ENCODE measurements around the gene NLGN2. TPM values are rescaled to one million over a fixed set of nuclear protein-coding genes. Genes with fewer than 3 reads are reported as not detected.

Gene NLGN2
- total RNA-seq, 1 donor from 2014 or later = 4.2 TPM

DNA sequence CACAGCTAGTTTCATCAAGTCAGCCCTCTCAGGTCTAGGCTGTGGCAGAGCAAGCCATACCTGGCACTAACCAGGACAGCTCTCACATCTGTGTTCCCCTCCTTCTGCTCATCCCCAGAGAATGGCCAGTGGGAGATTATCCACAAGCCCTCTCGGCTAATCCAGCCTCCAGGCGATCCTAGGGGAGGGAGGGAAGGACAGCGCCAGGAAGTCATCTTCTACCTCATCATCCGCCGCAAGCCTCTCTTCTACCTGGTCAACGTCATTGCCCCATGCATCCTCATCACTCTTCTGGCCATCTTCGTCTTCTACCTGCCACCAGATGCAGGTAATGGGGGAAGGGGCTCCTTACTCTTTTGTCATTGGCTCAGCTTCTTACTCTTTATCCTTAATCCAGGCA, 40.8 kb downstream of the NLGN2 start:
- DNase-seq (ENCODE audit: low spot score) = no peak
- Mint-ChIP-seq H3K36me3 (ENCODE audit: low read depth) (peaks cover 18% of the 10 kb centered on the region), H3K4me3 (ENCODE audit: low read depth) (no peak overlapping the region), H3K27ac (no peak overlapping the region), H3K27me3 (ENCODE audit: low read depth) (peaks cover 31% of the 10 kb centered on the region), H3K9me3 (no peaks in the 10 kb centered on the region), H3K4me1 (ENCODE audit: low read depth) (peaks cover 15% of the 10 kb centered on the region)
- intact Hi-C loops (cut with micrococcal nuclease) = no loop called here

DNA sequence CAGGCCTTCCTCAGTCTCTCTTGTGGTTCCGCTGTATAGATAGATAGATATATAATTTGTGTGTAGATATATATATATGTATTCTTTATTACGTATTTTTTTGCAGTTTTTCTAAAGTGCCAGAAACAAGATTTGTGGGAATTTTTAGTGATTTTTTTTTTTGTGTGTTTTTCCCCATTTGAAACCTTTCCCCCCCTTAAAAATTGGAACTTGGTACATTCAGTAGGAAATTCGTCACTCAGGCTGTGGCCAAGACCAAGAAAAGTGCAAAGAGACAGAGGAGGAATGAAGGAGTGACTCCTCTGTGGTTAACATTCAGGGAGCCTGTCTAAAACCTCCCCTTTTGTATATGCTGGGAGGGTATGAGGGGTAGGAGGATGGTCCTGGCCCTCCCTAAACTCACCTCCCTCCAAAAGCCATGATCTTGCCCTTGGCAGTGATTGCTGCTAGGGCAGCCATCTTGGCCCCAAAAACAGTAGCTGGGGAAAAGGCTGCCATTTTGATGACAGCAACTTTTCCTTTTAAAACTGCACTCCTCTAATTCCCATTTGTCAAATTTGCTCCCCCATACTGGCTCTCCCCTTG, 52.4 kb downstream of the NLGN2 start:
- Mint-ChIP-seq H3K4me3 (ENCODE audit: low read depth) (no peak overlapping the region), H3K27me3 (ENCODE audit: low read depth) (no peaks in the 10 kb centered on the region), H3K27ac (no peak overlapping the region), H3K9me3 (no peaks in the 10 kb centered on the region), H3K36me3 (ENCODE audit: low read depth) (peaks cover 17% of the 10 kb centered on the region), H3K4me1 (ENCODE audit: low read depth) (peaks cover 11% of the 10 kb centered on the region)
- no peak for DNase-seq (ENCODE audit: low spot score)
- intact Hi-C loops (cut with micrococcal nuclease) = no loop called here

DNA sequence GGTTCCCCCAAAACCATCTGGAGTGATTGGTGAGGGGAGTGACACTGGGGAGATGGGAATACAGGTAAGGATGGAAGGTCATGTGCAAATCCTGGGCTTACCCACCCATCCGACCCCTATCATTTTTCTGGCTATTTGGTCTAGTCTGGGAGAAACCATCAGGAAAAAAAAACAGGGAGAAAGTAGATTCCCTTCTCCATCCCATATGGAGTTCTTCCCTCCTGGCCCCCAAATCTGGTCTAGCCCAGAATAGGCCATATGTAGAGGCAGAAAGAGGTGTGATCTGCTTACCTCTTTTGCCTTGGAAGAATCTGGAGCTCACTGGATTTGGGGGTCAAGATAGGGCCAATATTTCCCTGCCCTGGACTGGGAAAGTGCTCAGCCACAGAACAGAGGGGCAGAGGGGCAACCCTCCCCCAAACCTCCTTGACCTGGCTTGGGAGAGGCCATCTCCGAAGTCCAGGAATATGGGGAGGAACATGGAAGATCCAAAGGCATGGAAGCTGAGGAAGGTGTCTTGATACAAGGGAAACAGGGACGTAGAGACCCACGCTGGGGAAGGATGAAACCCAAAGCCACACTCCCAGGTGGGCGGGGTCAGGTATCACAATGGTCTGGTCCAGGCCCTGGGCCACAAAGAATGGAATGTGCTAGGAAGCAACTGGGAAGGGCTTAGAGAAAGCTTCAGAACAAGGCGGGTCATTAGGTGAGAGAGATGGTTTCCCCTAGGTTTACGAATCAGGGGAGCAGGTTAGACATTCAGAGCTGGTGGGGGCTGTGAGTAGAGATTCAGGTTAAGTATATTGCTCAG, 53.4 kb downstream of the NLGN2 start:
- no peak overlapping the region for H3K27ac Mint-ChIP-seq
- H3K27me3 Mint-ChIP-seq (ENCODE audit: low read depth) = no peaks in the 10 kb centered on the region
- intact Hi-C loops (cut with micrococcal nuclease) = no loop called here
- peaks cover 8% of the 10 kb centered on the region for H3K4me1 Mint-ChIP-seq (ENCODE audit: low read depth)
- no peak overlapping the region for H3K4me3 Mint-ChIP-seq (ENCODE audit: low read depth)
- H3K36me3 Mint-ChIP-seq (ENCODE audit: low read depth) = peaks cover 17% of the 10 kb centered on the region
- DNase-seq (ENCODE audit: low spot score) = no peak
- no peaks in the 10 kb centered on the region for H3K9me3 Mint-ChIP-seq

GRCh38 chr17:7462474-7463371, 55.1 kb downstream of the NLGN2 start:
- intact Hi-C loops (cut with micrococcal nuclease) = no loop called here
- Mint-ChIP-seq H3K27ac (no peak overlapping the region), H3K36me3 (ENCODE audit: low read depth) (peaks cover 24% of the 10 kb centered on the region), H3K9me3 (no peaks in the 10 kb centered on the region), H3K4me1 (ENCODE audit: low read depth) (peaks cover under 1% of the 10 kb centered on the region), H3K27me3 (ENCODE audit: low read depth) (no peaks in the 10 kb centered on the region), H3K4me3 (ENCODE audit: low read depth) (no peak overlapping the region)
- DNase-seq (ENCODE audit: low spot score) = no peak

DNA sequence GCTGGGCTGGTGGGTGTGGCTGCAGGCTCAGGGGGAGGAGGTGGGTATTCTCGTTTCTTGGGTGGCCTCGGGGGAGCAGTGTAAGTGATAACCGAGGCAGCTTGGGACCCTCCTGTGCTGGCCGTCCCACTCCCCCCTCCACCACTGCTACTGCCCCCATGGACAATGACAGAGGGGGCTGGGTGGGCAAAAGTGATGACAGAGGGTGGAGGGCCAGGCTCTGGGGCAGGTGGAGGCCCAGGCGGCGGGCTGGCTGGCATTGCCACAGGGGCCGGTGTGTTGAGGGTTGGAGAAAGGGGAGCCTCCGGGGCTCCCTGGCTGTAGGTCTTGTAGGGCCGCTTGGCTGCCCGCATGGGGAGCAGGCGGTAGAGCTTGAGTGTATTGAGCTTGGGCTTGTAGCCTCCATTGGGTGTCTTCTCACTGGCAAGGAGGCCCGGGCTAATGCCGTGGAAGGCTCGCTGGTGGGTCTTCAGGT, 55.8 kb downstream of the NLGN2 start:
- intact Hi-C loops (cut with micrococcal nuclease) = no loop called here
- Mint-ChIP-seq H3K4me1 (ENCODE audit: low read depth) (no peaks in the 10 kb centered on the region), H3K9me3 (no peaks in the 10 kb centered on the region), H3K36me3 (ENCODE audit: low read depth) (peaks cover 24% of the 10 kb centered on the region), H3K27ac (no peak overlapping the region), H3K27me3 (ENCODE audit: low read depth) (no peaks in the 10 kb centered on the region), H3K4me3 (ENCODE audit: low read depth) (no peak overlapping the region)
- DNase-seq (ENCODE audit: low spot score) = no peak

DNA sequence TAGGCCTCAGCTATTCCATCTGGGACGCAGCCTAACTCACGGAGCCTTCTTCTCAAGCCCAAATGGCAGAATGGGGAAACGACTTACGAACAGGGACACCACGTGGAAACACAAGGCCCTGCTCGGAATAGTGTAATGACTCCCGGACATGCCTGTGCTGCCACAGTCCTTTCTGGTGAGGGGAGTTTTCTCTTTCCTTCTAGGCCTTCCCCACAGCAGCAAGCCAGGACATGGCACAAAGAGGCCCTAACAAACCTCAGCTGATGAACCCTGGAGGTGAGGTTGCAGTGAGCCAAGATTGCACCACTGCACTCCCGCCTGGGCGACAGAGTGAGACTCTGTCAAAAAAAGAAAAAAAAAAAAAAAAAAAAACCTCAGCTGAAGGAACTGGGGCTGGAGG, 56.4 kb downstream of the NLGN2 start:
- Mint-ChIP-seq H3K27me3 (ENCODE audit: low read depth) (no peaks in the 10 kb centered on the region), H3K4me3 (ENCODE audit: low read depth) (no peak overlapping the region), H3K4me1 (ENCODE audit: low read depth) (no peaks in the 10 kb centered on the region), H3K9me3 (no peaks in the 10 kb centered on the region), H3K27ac (no peak overlapping the region), H3K36me3 (ENCODE audit: low read depth) (peaks cover 18% of the 10 kb centered on the region)
- intact Hi-C loops (cut with micrococcal nuclease) = no loop called here
- no peak for DNase-seq (ENCODE audit: low spot score)

GRCh38 chr17:7465597-7466275, 58.1 kb downstream of the NLGN2 start:
- DNase-seq (ENCODE audit: low spot score) = no peak
- intact Hi-C loops (cut with micrococcal nuclease) = no loop called here
- Mint-ChIP-seq H3K27me3 (ENCODE audit: low read depth) (no peaks in the 10 kb centered on the region), H3K36me3 (ENCODE audit: low read depth) (peaks cover 18% of the 10 kb centered on the region), H3K4me3 (ENCODE audit: low read depth) (no peak overlapping the region), H3K4me1 (ENCODE audit: low read depth) (no peaks in the 10 kb centered on the region), H3K9me3 (no peaks in the 10 kb centered on the region), H3K27ac (no peak overlapping the region)

- Mint-ChIP-seq H3K4me3 (ENCODE audit: low read depth) (no peak overlapping the region), H3K4me1 (ENCODE audit: low read depth) (no peaks in the 10 kb centered on the region), H3K36me3 (ENCODE audit: low read depth) (peaks cover 15% of the 10 kb centered on the region), H3K9me3 (no peaks in the 10 kb centered on the region), H3K27me3 (ENCODE audit: low read depth) (no peaks in the 10 kb centered on the region), H3K27ac (no peak overlapping the region)
- no peak for DNase-seq (ENCODE audit: low spot score)
- intact Hi-C loops (cut with micrococcal nuclease) = no loop called here
These were observed 58.6 kb downstream of the NLGN2 start for GRCh38 chr17:7466318-7466638.

DNA sequence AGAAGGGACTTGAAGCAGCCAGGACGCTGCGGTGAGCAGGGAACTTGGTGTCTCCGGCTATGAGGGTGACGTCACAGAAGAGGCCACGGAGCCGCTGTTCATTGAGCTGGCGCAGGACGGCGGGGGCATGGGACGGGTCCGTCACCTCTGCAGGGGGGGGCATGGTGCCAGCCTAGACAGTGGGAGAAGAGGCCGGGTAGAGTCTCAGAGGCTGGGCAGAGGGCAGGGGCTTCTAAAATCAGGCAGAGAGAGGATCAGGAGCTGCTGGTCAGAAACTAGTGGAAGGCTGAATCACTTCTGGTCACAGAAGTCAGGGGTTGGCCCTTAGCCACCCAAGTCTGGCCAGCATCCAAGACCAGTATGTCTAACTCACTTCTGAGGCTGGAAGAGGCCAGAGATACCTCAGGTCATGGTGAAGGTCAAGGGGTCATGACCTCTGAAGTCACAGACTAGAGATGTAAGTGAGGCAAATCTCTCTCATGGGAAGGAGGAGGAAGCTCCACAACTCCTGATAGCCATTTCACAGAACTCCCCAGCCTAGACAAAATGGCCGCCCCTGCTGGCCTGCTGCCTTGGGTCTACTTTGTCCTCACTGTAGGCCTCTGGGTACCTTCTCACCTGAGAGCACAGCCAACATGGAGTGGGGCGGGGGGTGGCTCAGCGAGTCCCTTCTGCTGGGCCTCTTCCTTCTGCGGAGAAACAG, 59.1 kb downstream of the NLGN2 start:
- no peaks in the 10 kb centered on the region for H3K9me3 Mint-ChIP-seq
- H3K27me3 Mint-ChIP-seq (ENCODE audit: low read depth) = no peaks in the 10 kb centered on the region
- DNase-seq (ENCODE audit: low spot score) = no peak
- intact Hi-C loops (cut with micrococcal nuclease) = no loop called here
- H3K27ac Mint-ChIP-seq = peak overlapping the region; percentile 16
- peaks cover 5% of the 10 kb centered on the region for H3K4me1 Mint-ChIP-seq (ENCODE audit: low read depth)
- no peak overlapping the region for H3K4me3 Mint-ChIP-seq (ENCODE audit: low read depth)
- H3K36me3 Mint-ChIP-seq (ENCODE audit: low read depth) = peaks cover 13% of the 10 kb centered on the region

DNA sequence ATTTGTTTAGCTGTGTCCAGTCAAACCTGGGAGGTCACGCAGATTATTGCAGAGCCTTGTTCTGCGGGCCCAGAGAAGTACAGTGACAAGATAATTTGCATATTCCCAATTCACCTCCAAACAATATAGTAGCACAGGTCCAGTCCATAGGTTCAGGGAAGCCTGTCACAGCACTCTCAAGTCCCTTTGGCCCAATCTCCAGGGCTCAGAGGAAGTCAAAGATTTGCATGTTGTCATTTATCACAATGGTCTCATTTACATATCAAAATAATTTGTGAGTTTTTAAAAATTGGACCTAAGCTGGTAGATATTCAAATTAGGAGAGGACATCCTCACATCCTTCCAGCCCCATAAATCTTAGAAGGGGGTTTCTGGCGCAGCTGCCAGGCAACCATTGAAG, 59.9 kb downstream of the NLGN2 start:
- intact Hi-C loops (cut with micrococcal nuclease) = no loop called here
- H3K27me3 Mint-ChIP-seq (ENCODE audit: low read depth) = no peaks in the 10 kb centered on the region
- H3K27ac Mint-ChIP-seq = no peak overlapping the region
- H3K4me1 Mint-ChIP-seq (ENCODE audit: low read depth) = peaks cover 7% of the 10 kb centered on the region
- H3K36me3 Mint-ChIP-seq (ENCODE audit: low read depth) = peaks cover 13% of the 10 kb centered on the region
- no peaks in the 10 kb centered on the region for H3K9me3 Mint-ChIP-seq
- no peak for DNase-seq (ENCODE audit: low spot score)
- no peak overlapping the region for H3K4me3 Mint-ChIP-seq (ENCODE audit: low read depth)

- no peak overlapping the region for H3K4me3 Mint-ChIP-seq (ENCODE audit: low read depth)
- DNase-seq (ENCODE audit: low spot score) = no peak
- intact Hi-C loops (cut with micrococcal nuclease) = no loop called here
- no peak overlapping the region for H3K27ac Mint-ChIP-seq
- peaks cover 10% of the 10 kb centered on the region for H3K4me1 Mint-ChIP-seq (ENCODE audit: low read depth)
- H3K36me3 Mint-ChIP-seq (ENCODE audit: low read depth) = peaks cover 10% of the 10 kb centered on the region
- H3K27me3 Mint-ChIP-seq (ENCODE audit: low read depth) = no peaks in the 10 kb centered on the region
- H3K9me3 Mint-ChIP-seq = no peaks in the 10 kb centered on the region
These were observed 60.6 kb downstream of the NLGN2 start for GRCh38 chr17:7468290-7468689.

DNA sequence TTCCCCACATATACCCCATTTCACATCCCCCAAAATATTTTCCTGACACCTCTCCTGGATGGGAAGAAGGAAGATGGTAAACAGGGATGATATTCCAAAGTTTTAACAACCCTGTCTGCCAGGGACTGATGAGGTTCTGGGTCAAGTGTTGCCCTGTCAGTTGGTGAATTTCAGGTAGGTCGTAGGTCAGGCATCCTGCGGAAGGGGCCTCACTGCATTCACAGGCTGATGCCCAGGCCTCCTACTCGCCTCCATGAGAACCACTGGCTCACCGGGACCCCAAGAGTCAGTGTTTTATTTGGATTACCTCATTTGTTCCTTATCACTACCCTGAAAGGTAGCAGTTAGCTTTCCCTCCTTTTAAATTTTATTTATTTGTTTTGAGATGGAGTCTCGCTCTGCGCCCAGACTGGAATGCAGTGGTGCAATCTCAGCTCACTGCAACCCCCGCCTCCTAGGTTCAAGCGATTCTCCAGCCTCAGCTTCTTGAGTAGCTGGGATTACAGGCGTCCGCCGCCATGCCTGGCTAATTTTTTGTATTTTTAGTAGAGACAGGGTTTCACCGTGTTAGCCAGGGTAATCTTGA, 61.3 kb downstream of the NLGN2 start:
- Mint-ChIP-seq H3K9me3 (no peaks in the 10 kb centered on the region), H3K27ac (no peak overlapping the region), H3K4me1 (ENCODE audit: low read depth) (peaks cover 10% of the 10 kb centered on the region), H3K27me3 (ENCODE audit: low read depth) (no peaks in the 10 kb centered on the region), H3K36me3 (ENCODE audit: low read depth) (peaks cover 10% of the 10 kb centered on the region), H3K4me3 (ENCODE audit: low read depth) (no peak overlapping the region)
- intact Hi-C loops (cut with micrococcal nuclease) = no loop called here
- DNase-seq (ENCODE audit: low spot score) = no peak

All from activated T-helper 2 cell treated with anti-CD3 and anti-CD28 coated beads, Interferon-gamma antibody, Interleukin-2, Interleukin-4, amounts not matched to agents 10 μg/mL and 5 μg/mL and 100 μg/mL, durations not matched to agents 14 hours and 24 hours and 36 hours (primary cell).